SK-N-DZ (cell line): ENCODE data around the gene TMTC2.

ENCODE experiments used
- DNase-seq: peaks from one replicate; pipeline ENCODE4 v3.0.0-alpha.2; 2015; ENCODE audit warnings: low spot score

Gene TMTC2

DNA sequence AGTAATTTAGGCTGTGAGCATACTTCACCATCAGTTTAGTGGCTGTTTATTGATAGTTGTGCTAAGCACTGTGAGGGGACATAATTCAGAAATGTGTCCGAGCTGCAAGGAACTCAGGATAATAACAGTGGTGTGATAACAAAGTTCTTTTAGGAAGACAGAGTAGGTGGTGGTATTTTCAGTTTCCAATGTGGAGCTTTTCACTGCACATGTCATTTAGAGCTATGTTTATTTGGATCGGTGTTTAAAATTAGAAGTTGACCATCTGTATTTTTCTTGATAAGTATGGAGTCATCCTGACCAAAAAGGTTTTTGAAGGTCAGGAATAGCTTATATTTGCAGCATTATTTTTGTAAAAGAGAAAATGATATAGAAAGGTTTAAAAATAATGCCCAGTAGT lies 443.5 kb downstream of the TMTC2 start:
- DNase-seq, result no peak

DNA sequence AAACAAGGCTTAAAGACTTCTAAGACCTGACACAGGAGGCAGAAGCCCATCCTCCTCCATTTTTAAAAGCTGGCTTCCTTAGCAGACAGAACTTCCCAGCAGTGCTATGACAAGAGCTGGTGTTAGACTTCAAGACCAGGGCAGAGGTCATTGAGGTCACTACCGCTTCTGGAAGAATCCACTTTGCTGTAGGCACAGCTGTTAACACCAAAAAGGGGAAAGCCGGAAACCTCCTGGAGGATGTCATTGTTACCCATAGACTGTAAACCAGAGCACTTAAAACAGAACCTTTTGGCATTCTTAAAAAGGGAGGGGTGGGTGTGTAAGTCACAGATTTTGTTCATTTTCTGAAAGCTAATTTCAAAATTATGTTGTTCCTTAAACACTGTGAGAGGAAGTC lies 445.7 kb downstream of the TMTC2 start:
- DNase-seq, result no peak

DNA sequence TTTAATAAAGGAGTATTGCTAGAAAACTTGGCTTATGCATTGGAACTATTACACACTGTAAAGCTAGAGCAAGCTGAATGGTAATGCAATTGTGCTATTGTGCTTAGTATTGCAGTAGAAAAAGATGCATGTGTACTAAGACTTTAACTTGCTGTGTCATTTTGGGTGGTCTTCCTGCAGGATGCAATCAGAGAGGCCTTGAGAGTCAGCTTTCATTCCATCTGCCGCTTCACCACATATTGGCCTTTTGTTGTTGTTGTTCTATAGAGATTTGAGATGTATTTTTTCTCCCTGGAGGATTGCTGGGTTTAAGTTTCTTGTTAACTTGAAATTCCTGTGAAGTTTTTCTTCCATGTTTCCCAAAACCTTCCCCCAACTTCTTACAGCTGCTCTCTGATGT lies 449.7 kb downstream of the TMTC2 start:
- DNase-seq, result no peak

DNA sequence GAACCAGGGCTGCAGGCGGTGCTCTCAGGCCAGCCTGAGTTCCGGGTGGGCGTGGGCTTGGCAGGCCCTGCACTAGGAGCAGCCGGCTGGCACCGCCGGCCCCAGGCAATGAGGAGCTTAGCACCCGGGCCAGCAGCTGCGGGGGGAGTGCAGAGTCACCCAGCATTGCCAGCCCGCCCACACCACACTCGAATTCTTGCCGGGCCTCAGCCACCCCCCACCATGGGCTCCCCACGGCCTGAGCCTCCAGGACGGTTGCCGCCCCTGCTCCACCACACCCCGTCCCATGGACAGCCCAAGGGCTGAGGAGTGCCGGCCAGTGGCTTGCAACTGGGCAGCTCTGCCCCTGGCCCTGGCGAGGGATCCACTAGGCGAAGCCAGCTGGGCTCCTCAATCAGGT lies 453.4 kb downstream of the TMTC2 start:
- DNase-seq, result no peak

DNA sequence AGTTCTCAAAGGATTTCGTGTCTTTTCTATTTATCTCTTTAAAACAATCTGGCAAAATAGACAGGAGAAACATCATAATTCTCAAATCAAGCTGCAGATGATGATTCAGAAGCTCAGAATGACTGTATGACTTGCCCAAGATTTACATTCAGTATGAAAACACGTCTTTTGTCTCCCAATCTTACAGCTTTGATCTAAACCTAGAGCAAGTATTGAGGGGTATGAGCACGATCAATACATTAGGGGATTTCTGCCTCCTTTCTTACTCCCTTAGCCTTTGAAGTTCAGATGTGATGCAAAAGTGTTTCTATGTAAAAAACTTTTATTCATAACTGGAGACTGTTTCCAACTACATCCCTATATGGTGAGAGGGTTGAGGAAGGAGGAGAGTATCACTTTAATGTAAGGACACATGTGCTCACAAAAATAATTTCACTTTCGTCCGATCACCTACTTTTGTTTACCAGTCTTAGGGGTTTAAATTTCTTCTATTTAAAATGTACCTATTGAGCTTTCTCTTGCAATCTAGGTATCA lies 454.8 kb downstream of the TMTC2 start:
- DNase-seq, result no peak

DNA sequence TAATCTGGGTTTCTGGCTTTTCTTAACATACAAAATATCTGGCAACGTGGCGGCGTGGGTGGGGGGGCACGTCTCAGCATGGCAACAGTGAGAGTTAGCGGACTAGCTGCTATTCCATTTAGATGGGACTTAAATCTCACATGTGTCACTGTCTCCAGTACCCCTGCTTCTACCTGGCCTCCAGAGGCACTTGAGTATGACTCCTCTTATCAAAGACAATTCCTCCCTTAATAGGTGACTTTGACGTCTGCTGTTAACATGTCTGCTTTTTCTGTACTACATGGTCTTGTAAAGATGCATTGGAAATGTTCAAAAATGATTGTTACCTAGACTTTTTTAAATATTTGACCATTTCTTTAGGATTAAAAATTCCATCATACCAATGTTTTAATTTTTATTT lies 456.2 kb downstream of the TMTC2 start:
- DNase-seq, result no peak

DNA sequence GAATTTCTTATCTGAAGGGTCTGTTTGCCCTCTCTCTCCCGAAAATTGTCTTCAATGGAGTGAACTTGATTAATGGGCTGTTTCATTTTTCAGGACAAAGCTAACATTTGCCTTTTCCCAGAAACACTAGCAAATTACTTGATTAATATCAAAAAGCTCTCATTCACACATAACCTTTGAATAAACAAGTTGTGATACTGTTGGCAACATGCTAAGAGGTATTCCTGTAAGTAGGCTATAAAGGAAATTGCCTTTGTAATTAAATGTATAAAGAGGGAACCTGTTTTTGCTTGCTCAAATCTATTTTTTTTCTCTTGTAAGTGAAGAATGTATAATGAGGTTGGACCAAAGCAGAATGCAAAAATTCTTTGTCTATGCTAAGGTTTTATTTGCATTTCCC lies 457.2 kb downstream of the TMTC2 start:
- DNase-seq, result no peak

DNA sequence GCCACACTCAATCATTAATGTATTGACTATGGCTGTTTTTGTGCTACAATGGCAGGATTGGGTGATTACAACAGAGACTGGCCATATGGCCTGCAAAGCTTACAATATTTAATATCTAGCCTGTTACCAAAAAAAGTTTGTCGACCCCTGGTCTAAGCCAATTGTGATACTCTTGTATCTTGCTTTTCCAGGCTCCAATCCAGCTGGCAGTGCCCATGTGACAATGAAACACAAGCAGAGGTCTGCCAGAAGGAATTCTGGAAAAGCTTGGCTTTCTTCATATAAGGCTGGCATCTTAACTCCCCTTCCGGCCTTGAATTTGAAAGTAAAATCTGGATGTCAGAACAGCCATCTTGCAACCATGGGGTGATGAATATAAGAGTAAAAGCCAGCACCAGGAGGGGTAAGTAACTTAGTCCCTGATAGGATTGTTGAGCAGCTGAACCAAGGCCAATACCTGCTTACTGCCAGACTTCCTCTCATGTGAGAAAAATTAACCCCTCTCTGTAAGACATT lies 458.7 kb downstream of the TMTC2 start:
- no peak for DNase-seq

DNA sequence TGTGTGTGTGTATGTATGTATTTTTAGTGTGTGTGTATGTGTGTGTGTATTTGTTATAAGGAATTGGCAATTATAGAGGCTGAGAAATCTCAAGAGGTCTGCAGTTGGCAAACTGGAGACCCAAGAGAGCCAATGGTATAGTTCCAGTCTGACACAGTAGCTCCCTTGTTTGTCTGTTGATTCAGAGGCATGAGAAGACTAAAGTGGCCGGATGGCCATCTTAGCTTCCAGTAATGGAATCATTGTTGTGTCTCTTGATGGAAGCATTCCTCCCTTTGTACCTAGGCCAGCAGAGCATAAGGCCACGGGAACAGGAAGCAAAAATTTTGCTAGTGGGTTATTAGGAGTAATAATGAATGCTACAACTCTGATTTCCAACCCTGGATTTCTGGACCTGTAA lies 460.6 kb downstream of the TMTC2 start:
- no peak for DNase-seq

DNA sequence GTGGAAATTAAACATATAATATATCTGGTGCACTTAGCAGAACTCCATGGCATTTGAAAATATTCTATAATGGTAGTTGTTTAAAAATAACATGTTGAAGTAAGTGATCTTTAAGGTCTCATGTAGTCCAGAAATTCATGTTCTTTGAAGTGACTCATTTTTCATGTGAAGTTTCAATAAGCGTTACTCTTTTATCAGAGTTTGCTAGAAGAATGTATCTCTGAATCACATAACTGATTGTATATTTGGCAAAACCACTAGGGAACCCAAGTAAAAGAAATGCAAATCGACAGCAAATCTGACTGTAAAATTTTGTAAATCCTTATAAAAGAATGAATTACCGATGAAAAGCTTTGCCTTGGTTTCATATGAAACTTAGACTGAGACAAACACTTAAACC lies 463.3 kb downstream of the TMTC2 start:
- DNase-seq, result no peak

DNA sequence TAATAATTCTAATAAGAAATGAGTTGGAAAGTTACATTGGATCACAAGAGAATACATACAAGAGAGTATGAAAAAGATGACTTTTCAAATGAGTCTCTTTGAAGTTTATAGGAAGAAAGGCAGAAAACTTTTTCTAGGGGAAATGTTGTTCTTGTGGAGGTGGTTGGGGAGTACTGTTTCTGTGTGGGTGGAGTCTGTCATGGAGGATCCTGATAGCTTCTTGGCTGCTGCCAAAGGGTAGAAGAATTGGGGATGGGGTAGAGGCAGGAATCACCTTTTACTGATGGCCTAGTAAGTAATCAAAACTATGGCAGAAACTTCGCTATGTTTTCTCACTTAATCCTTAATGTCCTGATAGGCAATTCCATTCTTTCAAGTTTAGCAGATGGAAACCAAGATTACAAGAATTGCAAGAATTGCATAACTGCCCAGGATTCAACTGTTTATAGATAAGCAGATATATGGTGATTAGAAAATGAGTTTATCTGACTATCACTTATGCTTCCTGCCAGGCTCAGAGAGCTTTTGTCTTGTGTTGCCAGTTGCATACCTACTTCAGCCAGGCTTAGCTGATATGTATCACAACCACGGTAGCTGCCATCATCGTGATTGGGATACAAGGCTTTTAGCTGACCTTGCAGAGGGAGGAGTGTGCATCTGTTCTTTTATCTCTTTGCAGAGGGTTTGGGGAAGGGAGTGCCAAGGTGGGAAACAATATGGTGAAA lies 463.9 kb downstream of the TMTC2 start:
- no peak for DNase-seq

DNA sequence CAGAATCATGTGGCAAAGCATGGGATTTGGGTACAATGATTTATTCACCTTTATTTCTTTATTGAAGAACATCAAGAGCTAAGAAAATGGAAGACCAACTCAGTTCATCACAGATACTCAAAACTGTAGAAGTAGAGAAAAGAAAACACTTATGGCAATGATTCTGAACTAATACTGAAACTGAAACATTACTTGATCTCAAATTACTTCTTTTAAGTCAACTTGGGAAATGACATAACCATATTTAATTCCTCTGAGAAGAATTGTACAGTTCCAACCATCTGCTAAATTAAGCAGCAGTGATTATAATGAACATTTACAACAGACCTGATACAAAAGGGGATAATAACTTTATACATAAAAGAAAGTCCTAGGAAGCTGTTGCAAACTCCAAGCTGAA lies 466.5 kb downstream of the TMTC2 start:
- DNase-seq, result no peak

DNA sequence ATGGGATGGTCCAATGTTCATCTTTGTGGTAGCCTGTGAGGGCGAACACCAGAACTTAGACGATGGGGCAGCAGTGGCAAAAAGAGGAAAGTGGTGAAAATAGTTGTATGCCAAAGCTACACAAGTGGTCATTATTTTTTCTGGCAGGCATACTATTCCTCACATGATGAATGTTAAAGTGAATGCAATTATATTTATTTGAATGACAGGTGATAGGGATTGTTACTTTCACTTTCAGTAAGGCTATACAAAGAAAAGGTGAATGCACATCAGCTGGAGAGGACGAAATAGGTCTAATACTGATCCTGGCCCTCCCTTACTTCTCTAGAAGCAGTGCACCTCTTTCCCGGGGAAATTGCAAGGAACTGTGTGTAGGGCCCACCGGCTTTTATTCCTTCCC lies 470.1 kb downstream of the TMTC2 start:
- no peak for DNase-seq

DNA sequence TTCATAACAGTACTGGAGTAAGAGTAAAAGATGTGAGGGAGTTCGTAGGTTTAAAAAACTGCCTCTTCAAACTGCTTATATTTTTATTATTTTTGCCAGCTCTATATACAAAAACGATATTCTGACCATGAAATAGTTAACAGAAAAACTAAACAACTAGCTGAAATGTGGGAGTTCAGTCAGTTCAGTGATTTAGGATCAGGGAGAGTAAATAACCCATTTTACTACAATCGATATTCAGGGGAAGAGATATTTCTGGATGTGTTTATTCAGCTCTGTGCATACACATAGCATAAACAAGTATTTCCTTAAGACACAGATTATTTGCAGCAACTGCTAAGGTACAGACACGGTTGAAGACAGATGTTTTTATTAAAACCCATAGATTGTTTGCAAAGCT lies 470.9 kb downstream of the TMTC2 start:
- DNase-seq, result no peak

DNA sequence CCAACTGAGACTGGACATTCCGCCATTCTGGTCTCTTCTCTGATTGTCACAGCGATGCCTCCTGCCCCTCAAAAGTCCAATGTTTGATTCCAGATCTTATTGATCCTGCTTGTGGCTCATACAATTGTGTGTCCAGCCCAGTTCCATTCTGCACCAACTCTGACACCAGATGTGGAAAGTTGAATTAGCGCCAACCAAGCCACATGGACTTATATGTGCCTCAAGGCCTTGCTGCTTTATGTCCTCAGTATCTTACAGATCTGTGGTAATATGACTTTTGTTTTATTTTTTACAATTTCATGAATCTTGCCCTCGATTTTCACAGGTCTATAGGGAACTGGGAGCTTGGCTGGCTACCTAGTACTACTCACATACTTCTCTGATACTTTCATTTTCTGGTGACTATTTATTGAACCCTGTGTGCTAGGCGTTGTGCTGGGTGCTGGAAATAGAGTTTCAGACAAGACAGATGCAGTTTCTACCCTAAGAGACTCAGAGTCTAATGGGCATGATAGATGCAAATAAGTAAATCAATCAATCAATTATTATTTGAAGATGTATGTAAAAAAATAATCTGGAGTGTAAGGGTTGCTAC lies 472.0 kb downstream of the TMTC2 start:
- no peak for DNase-seq

DNA sequence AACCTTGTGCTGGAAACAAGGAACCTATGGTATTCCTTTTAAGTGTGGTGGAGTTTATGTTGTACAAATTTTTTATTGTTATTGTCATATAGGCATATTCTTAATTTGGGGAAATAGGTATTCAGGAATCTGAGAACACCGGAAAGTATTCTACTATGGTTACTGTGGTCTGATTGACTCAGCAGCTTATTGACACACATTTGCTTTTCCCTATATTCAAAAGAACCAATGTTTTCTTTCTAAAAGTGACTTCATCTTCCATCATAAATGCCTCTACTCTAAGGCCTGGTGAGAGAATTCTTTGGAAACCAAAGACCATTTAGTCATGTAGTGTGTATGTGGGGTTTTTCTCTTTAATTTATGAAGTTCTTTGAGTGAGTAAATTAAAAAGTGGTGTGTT lies 474.8 kb downstream of the TMTC2 start:
- DNase-seq, result no peak

DNA sequence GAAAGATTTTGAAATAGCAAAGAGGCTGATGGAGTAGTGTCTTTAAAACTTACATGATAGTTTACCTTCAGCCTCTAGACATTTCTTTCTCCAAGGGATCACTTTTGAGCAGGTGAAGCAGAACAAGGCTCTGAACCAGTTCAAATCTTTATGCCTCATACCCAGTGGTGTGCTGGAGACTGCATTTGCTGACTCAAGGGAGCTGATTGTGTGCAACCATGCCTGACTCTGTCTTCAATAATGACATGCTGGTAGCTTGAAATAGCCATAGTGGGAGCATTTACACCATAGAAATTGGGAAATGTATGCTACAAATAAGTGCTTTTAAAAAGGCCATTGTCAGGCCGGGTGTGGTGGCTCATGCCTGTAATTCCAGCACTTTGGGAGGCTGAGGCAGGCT lies 482.0 kb downstream of the TMTC2 start:
- no peak for DNase-seq

DNA sequence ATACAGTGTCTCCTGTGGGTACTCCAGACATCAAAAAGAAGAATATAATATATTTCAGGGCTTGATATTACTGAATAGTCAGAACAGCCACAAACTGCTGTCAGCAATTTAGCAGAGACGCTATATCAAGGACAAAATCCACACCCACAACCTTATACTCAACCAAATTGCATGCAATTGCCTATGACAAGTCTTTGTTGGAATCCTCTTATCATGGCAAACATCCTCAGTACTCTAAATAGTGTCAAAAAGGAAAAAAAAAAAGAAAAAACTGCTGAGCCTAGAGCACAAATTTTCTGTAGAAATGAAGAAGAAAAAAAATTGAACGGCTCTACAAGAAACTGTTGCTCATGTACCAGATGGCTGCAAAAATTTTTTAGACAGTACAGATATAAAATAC lies 485.7 kb downstream of the TMTC2 start:
- DNase-seq, result no peak

DNA sequence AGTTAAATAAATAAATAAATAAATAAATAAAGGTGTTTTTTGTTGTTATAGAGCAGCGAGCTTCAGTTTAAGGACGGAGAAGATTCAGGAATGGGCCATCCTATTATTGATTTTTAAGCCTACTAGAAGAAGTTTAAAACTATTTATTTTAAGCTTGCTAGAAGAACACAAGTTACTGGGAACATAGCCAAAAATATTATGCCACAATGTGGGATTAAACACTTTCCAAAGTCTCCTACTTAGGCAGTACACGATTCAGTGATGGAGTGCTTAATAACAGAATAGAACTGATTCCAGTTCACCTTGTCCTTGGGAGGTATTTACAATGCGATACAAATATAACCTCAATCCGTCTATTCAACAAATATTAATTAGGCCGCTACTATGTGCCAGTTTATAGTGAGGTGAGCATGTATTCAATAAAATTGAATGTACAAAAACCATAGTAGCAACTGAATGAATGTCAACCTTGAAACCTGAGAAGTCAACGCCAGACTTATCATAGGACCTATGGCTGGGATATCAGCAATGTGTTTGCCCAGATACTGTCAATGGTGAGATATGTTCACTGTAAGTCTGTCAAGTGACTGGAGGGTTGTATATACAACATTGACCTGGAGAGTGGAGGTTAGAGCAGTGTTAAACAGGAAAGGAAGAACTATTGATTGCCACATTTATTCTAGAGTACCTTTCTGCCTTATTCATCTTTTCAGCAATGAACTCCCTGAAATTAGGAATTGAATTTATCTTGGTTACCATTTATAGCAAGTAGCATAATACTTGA lies 486.4 kb downstream of the TMTC2 start:
- DNase-seq, result no peak

DNA sequence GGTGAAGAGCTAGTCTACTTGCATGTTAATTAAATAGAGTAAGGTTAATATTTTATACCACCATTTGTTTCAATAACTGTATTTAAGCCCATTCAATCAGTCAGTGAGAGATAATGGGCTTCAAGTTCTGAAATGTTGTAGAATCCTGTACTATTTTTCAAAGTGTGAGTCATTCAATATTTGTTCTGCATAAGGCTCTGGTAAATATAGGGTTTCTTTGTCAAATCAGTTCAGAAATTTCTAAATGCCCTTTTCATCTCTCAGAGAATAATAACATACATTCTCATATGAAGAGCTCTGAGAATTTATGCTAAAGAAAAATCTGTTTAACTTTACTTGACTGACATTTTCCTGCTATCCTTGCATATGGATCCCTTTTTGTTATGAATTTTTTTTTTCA lies 493.3 kb downstream of the TMTC2 start:
- DNase-seq, result no peak

DNA sequence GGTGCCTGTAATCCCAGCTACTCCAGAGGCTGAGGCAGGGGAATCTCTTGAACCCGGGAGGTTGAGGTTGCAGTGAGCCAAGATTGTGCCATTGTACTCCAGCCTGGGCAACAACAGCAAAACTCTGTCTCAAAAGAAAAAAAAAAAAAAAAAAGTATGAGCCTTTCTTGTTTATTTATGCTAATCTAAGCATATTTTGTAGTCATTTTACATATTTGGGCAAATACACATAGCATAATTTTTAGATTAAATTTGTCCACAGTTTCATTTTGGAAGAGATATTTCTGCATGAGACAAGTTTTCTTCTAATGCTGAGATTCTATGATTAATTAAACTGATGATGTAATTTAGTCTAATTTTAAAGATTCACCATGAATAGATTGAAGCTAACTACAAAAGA lies 494.4 kb downstream of the TMTC2 start:
- DNase-seq, result no peak

DNA sequence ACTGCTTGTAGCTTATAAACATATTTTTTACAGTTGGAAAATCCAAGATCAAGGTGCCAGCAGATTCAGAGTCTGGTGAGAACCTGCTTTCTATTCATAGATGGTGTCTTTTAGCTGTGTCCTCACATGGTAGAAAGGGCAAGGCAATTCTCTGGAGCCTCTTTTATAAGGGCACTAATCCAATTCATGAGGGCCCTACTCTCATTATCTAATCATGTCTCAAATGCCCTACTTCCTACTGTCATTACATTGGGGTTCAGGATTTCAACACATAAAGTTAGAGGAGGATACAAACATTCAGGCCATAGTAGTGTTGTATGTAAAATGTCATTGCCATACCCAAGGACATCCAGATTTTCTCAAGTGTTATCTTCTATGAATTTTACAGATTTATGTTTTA lies 496.4 kb downstream of the TMTC2 start:
- DNase-seq, result no peak
